Chondrocyte (in vitro differentiated cells): ENCODE results near the gene FRS2. TPM values are rescaled to one million over a fixed set of nuclear protein-coding genes. Genes with fewer than 3 reads are reported as not detected.

Experiments
- DNase-seq: peaks from one replicate; pipeline ENCODE4 v3.0.0; 2021; ENCODE audit warnings: mixed read lengths, low spot score
- H3K27ac Mint-ChIP-seq: one replicate; pipeline ENCODE4 v1.8.0; 2021; ENCODE audit warnings: mild to moderate bottlenecking, moderate library complexity, mixed read lengths; ENCODE audit not compliant: unreplicated experiment
- H3K27me3 Mint-ChIP-seq: 2 replicates; pipeline ENCODE4 v1.8.0; 2021; ENCODE audit warnings: low read depth, mixed read lengths
- H3K36me3 Mint-ChIP-seq: 2 replicates; pipeline ENCODE4 v1.8.0; 2021; ENCODE audit warnings: low read depth, mixed read lengths
- H3K4me1 Mint-ChIP-seq: 2 replicates; pipeline ENCODE4 v1.8.0; 2021; ENCODE audit warnings: low read depth, mild to moderate bottlenecking, mixed read lengths
- H3K4me3 Mint-ChIP-seq: one replicate; pipeline ENCODE4 v1.8.0; 2021; ENCODE audit warnings: mild to moderate bottlenecking, moderate library complexity, mixed read lengths; ENCODE audit not compliant: unreplicated experiment
- H3K9me3 Mint-ChIP-seq: 2 replicates; pipeline ENCODE4 v1.8.0; 2021; ENCODE audit warnings: low read depth, mixed read lengths
- CTCF ChIP-seq: fragments of 200-600 bp; sonication (generic); IDR thresholded peaks from 2 replicates; pipeline ENCODE4 v1.5.0; 2021; ENCODE audit warnings: antibody characterized with exemption, mild to moderate bottlenecking, moderate library complexity
- long read RNA-seq: library from polyadenylated mRNA; stranded (forward); transcript quantifications from one replicate; pipeline ENCODE4 v2.0.0, GENCODE V29; 2021
- total RNA-seq: library from RNA; stranded (reverse); gene quantifications from 3 replicates; pipeline ENCODE4 v1.2.1, GENCODE V29; 2021

The FRS2 gene, protein sequence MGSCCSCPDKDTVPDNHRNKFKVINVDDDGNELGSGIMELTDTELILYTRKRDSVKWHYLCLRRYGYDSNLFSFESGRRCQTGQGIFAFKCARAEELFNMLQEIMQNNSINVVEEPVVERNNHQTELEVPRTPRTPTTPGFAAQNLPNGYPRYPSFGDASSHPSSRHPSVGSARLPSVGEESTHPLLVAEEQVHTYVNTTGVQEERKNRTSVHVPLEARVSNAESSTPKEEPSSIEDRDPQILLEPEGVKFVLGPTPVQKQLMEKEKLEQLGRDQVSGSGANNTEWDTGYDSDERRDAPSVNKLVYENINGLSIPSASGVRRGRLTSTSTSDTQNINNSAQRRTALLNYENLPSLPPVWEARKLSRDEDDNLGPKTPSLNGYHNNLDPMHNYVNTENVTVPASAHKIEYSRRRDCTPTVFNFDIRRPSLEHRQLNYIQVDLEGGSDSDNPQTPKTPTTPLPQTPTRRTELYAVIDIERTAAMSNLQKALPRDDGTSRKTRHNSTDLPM
- total RNA-seq = 45.1 to 52.7 TPM (median 46.9 TPM) in 3 replicates
- long read RNA-seq, transcript FRS2-206 (9 exons, 1,952 nt) = major isoform, 10 of 16 reads
- long read RNA-seq, partial matches to known transcripts = 2 of 16 reads
- long read RNA-seq, other reads (novel, unspliced or antisense) = 4 of 16 reads

DNA sequence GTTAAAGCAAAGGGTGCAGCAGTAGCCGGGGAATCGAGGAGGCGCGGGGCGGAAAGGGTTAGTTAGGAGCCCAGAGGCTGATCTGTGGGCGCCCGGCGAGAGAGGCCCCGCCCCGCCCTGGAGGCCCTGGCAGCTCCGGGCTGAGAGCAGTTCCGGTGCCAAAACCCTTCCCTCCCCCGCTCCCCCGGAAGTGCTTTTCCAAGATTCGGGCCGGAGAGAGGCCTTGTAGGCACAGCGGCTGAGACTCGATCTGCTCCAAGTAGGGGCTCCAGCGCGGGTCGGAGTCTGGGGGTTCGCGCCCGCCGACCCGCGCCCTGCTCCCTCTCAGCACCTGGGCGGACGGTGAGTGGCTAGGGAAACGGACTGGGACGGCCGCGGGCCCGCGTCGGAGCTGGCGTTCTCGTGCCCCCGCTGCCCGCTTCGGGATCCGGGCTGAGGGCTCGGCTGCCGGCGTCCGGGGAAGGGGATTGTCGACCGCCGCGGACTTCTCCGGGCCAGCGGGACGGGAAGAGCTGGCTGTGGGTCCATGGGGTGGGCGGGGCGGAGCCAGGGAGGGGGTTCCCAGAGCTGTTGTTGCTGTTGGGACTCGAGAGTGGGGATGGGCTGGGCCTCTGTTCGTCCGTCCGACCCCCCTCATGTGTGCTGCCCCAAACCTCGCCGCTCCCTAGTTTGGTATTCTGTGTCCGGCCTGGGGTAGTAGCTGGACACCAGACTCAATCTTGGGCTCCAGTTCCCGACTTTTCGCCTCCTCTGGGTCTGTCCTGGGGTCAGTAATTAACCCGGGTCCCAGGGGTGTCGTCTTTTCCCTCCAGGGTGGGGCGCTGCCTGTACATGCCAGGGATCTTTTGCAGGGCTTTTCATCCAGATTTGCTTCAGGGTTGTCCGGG, at the start of gene FRS2:
TSS of gene FRS2 (plus strand) at position 200 of the 887 bp plus-strand sequence. CDS start 98,643 bp downstream, outside the sequence.
- DNase-seq = peak; percentile 96
- H3K4me1 Mint-ChIP-seq = peaks cover 60% of the 10 kb centered on the region
- H3K27me3 Mint-ChIP-seq = no peaks in the 10 kb centered on the region
- peak; percentile 76 for TF ChIP-seq CTCF
- H3K27ac Mint-ChIP-seq = peak within 1 kb of the TSS; percentile 100
- H3K9me3 Mint-ChIP-seq = no peaks in the 10 kb centered on the region
- no peaks in the 10 kb centered on the region for H3K36me3 Mint-ChIP-seq
- peak within 1 kb of the TSS; percentile 97 for H3K4me3 Mint-ChIP-seq

DNA sequence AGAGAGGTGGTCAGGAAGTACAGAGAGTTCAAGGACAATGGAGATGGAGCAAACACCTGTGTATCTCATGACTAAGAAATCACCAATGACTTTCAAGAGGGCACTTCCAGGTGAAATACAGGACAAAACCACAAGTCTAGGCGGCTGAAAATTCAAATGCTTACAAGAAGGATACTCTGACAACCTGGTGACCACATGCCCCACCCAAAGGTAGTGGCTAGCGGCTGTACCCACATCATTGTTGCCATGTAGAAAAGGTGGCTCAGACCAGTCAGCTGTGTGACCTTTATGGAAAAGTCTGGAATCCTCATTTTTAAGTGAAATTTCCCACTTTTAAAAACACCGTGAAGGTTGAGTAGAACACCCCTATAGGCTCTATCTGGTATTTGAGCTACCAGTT, 48.6 kb upstream of the FRS2 start:
- H3K27me3 Mint-ChIP-seq = no peaks in the 10 kb centered on the region
- no peak for DNase-seq
- H3K27ac Mint-ChIP-seq = no peak overlapping the region
- no peak for TF ChIP-seq CTCF
- no peaks in the 10 kb centered on the region for H3K9me3 Mint-ChIP-seq
- H3K36me3 Mint-ChIP-seq = no peaks in the 10 kb centered on the region
- no peak overlapping the region for H3K4me3 Mint-ChIP-seq
- H3K4me1 Mint-ChIP-seq = peaks cover 6% of the 10 kb centered on the region

DNA sequence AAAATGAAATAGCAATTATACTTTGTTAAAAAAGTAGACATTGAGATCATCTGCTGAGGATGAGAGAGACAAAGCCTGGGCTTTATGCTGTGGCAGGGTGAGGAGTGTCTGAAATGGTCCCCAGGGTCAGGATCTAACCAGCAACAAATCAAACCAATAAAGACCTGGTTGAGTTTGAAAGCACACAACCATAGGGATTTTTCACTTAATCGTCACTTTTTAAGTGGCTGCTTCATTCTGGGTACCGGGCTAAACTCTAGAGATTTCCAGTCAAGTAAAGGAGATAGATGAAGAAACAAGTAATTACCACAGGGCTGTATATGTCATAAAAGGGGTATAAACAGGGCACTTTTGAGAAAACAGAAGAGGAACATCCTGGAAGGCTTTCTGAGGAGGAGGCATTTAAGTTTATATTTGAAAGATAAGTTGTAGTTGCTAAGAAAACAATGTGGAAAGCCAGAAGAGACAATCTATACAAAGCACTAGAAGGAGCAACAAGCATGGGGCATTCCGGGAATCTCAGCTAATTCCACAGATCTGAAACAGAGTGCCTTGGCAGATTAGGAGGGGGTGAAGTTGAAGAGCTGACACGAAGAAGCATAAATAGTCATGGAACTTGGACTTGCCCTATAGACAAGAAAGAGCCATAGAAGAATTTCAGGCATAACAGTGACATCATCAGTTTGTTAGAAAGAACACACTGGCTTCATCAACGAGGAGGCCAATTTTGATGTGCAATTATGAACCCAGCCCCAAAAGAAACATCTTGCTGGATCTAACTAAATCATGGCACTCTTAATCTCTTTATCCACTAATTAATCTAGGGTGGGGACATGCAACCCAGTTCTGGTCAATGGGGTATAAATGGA, 46.9 kb upstream of the FRS2 start:
- no peaks in the 10 kb centered on the region for H3K9me3 Mint-ChIP-seq
- no peaks in the 10 kb centered on the region for H3K36me3 Mint-ChIP-seq
- no peaks in the 10 kb centered on the region for H3K27me3 Mint-ChIP-seq
- TF ChIP-seq CTCF = no peak
- H3K27ac Mint-ChIP-seq = no peak overlapping the region
- H3K4me3 Mint-ChIP-seq = no peak overlapping the region
- H3K4me1 Mint-ChIP-seq = peaks cover 10% of the 10 kb centered on the region
- DNase-seq = no peak

GRCh38 chr12:69425417-69425816, 44.8 kb upstream of the FRS2 start:
- Mint-ChIP-seq H3K9me3 (no peaks in the 10 kb centered on the region), H3K27me3 (no peaks in the 10 kb centered on the region), H3K27ac (no peak overlapping the region), H3K36me3 (no peaks in the 10 kb centered on the region), H3K4me3 (no peak overlapping the region), H3K4me1 (peaks cover 19% of the 10 kb centered on the region)
- no peak for TF ChIP-seq CTCF
- no peak for DNase-seq
